SU-DHL-6 (cell line): ENCODE results near the gene RMND5B.

ENCODE experiments used
- H2AFZ ChIP-seq: fragments of 200-600 bp; sonication (generic); 2 replicates; pipeline ENCODE4 v1.6.1; 2014; ENCODE audit warnings: low read depth, mild to moderate bottlenecking, moderate library complexity, mixed read lengths, antibody characterized with exemption, low read length; ENCODE audit not compliant: severe bottlenecking
- H3F3A ChIP-seq: fragments of 200-600 bp; shearing (Covaris generic); 2 replicates; pipeline ENCODE4 v1.6.0; 2016; ENCODE audit warnings: antibody characterized with exemption, mild to moderate bottlenecking; ENCODE audit not compliant: insufficient read depth
- H3K27ac ChIP-seq: fragments of 200-600 bp; sonication (generic); 2 replicates; pipeline ENCODE4 v1.5.1; 2016; ENCODE audit warnings: low read depth, mild to moderate bottlenecking, low read length, moderate library complexity, mixed read lengths
- H3K27me3 ChIP-seq: fragments of 200-600 bp; sonication (generic), shearing (Covaris generic); 2 replicates; pipeline ENCODE4 v1.6.0; 2014; ENCODE audit warnings: mild to moderate bottlenecking, low read length
- H3K36me3 ChIP-seq: fragments of 200-600 bp; sonication (generic); 2 replicates; pipeline ENCODE4 v1.6.1; 2014; ENCODE audit warnings: mild to moderate bottlenecking, low read length, mixed read lengths
- H3K4me2 ChIP-seq: fragments of 300-600, 200-600 bp; shearing (Covaris generic), sonication (generic); 2 replicates; pipeline ENCODE4 v1.6.0; 2014; ENCODE audit warnings: low read length, low read depth, mild to moderate bottlenecking; ENCODE audit not compliant: poor library complexity, severe bottlenecking
- H3K4me3 ChIP-seq: fragments of 200-600 bp; sonication (generic); 2 replicates; pipeline ENCODE4 v1.5.1; 2014; ENCODE audit warnings: antibody characterized with exemption, low read length, mild to moderate bottlenecking, mixed read lengths; ENCODE audit not compliant: insufficient read depth, poor library complexity, severe bottlenecking
- H3K79me2 ChIP-seq: fragments of 200-600 bp; sonication (generic); 2 replicates; pipeline ENCODE4 v1.6.1; 2014; ENCODE audit warnings: mild to moderate bottlenecking, low read length, moderate library complexity; ENCODE audit not compliant: insufficient read depth
- H3K9ac ChIP-seq: fragments of 200-600 bp; sonication (generic); 2 replicates; pipeline ENCODE4 v1.7.0; 2014; ENCODE audit warnings: mild to moderate bottlenecking, low read length
- H3K9me2 ChIP-seq: fragments of 200-600 bp; sonication (generic); replicated peaks from 2 replicates; pipeline ENCODE4 v1.6.1; 2014; ENCODE audit warnings: low read length; ENCODE audit not compliant: insufficient read depth
- H3K9me3 ChIP-seq: fragments of 200-600 bp; sonication (generic); 2 replicates; pipeline ENCODE4 v1.6.1; 2014; ENCODE audit warnings: low read length, mixed read lengths; ENCODE audit not compliant: insufficient read depth
- H4K20me1 ChIP-seq: fragments of 200-600 bp; sonication (generic); 2 replicates; pipeline ENCODE4 v1.6.1; 2014; ENCODE audit warnings: low read depth, mild to moderate bottlenecking, antibody characterized with exemption, low read length, moderate library complexity, mixed read lengths
- CTCF ChIP-seq: fragments of 200-600 bp; sonication (generic); IDR thresholded peaks from one replicate; pipeline ENCODE4 v1.5.1; 2017; ENCODE audit warnings: antibody characterized with exemption, mild to moderate bottlenecking, low read length, moderate library complexity; ENCODE audit not compliant: insufficient read depth, poor library complexity, severe bottlenecking
- EZH2phosphoT487 ChIP-seq: fragments of 200-600 bp; sonication (generic), shearing (Covaris generic); conservative IDR thresholded peaks from 2 replicates; pipeline ENCODE4 v1.6.1; 2018; ENCODE audit warnings: mild to moderate bottlenecking, antibody characterized with exemption, low read length, moderate library complexity, mixed read lengths

RMND5B gene

GRCh38 chr5:178165581-178165980, 34.8 kb downstream of the RMND5B start:
- no peak overlapping the region for H3K27ac ChIP-seq
- H3K9me2 ChIP-seq = no peaks in the 10 kb centered on the region
- TF ChIP-seq EZH2phosphoT487 = no peak
- TF ChIP-seq CTCF = no peak
- H3K4me3 ChIP-seq = no peak overlapping the region
- H3K4me2 ChIP-seq = no peak overlapping the region
- no peak overlapping the region for H2AFZ ChIP-seq
- H3K27me3 ChIP-seq = no peaks in the 10 kb centered on the region
- no peaks in the 10 kb centered on the region for H3K79me2 ChIP-seq
- H3F3A ChIP-seq = no peaks in the 10 kb centered on the region
- no peaks in the 10 kb centered on the region for H3K9me3 ChIP-seq
- no peaks in the 10 kb centered on the region for H3K36me3 ChIP-seq
- H3K9ac ChIP-seq = no peak overlapping the region
- no peaks in the 10 kb centered on the region for H4K20me1 ChIP-seq

- H3K4me2 ChIP-seq = no peak overlapping the region
- H3K27me3 ChIP-seq = no peaks in the 10 kb centered on the region
- H3K27ac ChIP-seq = no peak overlapping the region
- no peaks in the 10 kb centered on the region for H3K36me3 ChIP-seq
- H3K4me3 ChIP-seq = no peak overlapping the region
- no peaks in the 10 kb centered on the region for H4K20me1 ChIP-seq
- no peaks in the 10 kb centered on the region for H3K9me2 ChIP-seq
- TF ChIP-seq CTCF = no peak
- TF ChIP-seq EZH2phosphoT487 = no peak
- no peaks in the 10 kb centered on the region for H3F3A ChIP-seq
- H3K9ac ChIP-seq = no peak overlapping the region
- H2AFZ ChIP-seq = no peak overlapping the region
- no peaks in the 10 kb centered on the region for H3K79me2 ChIP-seq
- H3K9me3 ChIP-seq = no peaks in the 10 kb centered on the region
Measured at GRCh38 chr5:178170455-178170854, 39.6 kb downstream of the RMND5B start.

- H3K27ac ChIP-seq = no peak overlapping the region
- no peak overlapping the region for H3K4me3 ChIP-seq
- H3K79me2 ChIP-seq = no peaks in the 10 kb centered on the region
- no peaks in the 10 kb centered on the region for H3K36me3 ChIP-seq
- no peak overlapping the region for H3K4me2 ChIP-seq
- no peak overlapping the region for H2AFZ ChIP-seq
- H3K27me3 ChIP-seq = no peaks in the 10 kb centered on the region
- H3K9ac ChIP-seq = no peak overlapping the region
- TF ChIP-seq CTCF (no peak), EZH2phosphoT487 (no peak)
- H3K9me3 ChIP-seq = no peaks in the 10 kb centered on the region
- no peaks in the 10 kb centered on the region for H4K20me1 ChIP-seq
- no peaks in the 10 kb centered on the region for H3F3A ChIP-seq
- H3K9me2 ChIP-seq = no peaks in the 10 kb centered on the region
Measured at GRCh38 chr5:178174456-178174855, 43.6 kb downstream of the RMND5B start.

GRCh38 chr5:178176791-178177190, 46.0 kb downstream of the RMND5B start:
- no peak overlapping the region for H3K4me3 ChIP-seq
- no peaks in the 10 kb centered on the region for H3K79me2 ChIP-seq
- no peaks in the 10 kb centered on the region for H3F3A ChIP-seq
- no peaks in the 10 kb centered on the region for H3K27me3 ChIP-seq
- no peak overlapping the region for H3K9ac ChIP-seq
- H2AFZ ChIP-seq = no peak overlapping the region
- no peak for TF ChIP-seq CTCF
- no peak for TF ChIP-seq EZH2phosphoT487
- no peak overlapping the region for H3K27ac ChIP-seq
- no peaks in the 10 kb centered on the region for H3K36me3 ChIP-seq
- no peaks in the 10 kb centered on the region for H4K20me1 ChIP-seq
- H3K9me3 ChIP-seq = no peaks in the 10 kb centered on the region
- H3K4me2 ChIP-seq = no peak overlapping the region
- H3K9me2 ChIP-seq = no peaks in the 10 kb centered on the region
